NCI-H748 treated with DMSO at 0.1 percent for 48 hours (cell line): ENCODE results near the gene ARHGEF39.

ENCODE experiments used
- DNase-seq: peaks from one replicate; lab custom pipeline; 2025; lab: John Stamatoyannopoulos, UW

The ARHGEF39 gene

DNA sequence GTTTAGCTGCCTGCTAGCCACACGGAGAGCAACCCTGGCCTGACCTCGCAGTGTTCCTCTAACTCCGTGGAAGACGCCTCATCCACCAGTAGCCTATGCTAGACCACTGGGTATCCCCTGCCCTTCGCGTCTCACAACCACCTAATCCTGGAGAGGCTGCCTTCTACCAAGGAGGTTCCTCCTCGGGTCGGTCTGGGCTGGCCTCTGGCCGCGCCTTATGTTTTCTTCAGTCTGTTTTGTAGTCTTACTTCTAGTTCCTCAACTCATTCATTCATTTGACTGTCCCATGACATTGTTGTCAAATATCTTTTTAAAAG, 26.3 kb upstream of the ARHGEF39 start:
- no peak for DNase-seq

DNA sequence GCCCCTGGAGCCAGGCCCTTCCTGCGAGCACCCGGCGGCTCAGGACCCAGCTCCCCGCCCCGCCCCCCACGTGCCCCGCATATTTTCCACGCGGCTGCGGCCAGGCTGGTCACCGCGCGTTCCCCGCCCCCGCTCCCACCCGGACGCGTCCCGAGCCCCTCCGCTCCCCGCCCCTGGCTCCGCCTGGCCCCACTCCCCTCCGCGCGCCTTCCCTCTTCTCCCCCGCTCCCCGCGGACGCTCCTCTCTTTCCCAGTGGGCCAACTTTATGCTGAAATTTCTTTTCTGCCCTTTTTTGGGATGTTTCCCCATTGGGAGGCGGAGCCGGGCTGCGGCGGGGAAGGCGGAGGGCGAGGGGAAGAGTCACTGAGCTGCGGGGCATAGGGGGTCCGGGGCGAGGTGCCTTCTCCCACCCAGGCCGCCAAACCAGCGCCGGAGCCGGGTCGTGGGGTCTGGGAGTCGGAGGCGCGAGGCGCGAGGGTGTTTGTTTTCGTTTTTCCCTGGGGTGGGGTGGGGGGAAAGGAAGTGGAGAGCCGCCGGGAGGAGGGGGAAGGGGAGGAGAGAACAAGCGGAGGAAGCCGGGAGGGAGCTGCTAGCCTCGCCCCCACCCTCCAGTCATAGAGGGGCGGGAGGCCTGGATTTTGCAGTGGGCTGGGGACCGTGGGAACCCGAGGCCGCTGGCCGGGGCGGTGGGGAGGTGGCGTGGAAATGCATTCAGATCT, 25.8 kb upstream of the ARHGEF39 start:
- no peak for DNase-seq

DNA sequence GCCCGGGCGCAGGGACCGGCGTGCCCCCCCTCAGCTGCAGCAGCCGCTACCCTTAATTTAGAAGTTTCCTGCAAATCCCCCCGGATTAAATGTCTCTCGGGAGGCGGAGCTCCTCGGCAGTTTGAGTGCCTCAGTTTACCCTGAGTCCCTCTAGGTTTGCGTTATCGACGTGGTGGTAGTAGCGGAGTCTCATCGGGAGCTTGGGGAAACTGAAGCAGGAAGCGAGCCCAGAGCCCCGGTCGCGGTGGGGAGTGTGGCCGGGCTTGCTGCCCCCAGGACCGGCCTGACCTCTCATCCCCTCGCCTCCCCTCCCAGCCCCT, 25.3 kb upstream of the ARHGEF39 start:
- DNase-seq: no peak

DNA sequence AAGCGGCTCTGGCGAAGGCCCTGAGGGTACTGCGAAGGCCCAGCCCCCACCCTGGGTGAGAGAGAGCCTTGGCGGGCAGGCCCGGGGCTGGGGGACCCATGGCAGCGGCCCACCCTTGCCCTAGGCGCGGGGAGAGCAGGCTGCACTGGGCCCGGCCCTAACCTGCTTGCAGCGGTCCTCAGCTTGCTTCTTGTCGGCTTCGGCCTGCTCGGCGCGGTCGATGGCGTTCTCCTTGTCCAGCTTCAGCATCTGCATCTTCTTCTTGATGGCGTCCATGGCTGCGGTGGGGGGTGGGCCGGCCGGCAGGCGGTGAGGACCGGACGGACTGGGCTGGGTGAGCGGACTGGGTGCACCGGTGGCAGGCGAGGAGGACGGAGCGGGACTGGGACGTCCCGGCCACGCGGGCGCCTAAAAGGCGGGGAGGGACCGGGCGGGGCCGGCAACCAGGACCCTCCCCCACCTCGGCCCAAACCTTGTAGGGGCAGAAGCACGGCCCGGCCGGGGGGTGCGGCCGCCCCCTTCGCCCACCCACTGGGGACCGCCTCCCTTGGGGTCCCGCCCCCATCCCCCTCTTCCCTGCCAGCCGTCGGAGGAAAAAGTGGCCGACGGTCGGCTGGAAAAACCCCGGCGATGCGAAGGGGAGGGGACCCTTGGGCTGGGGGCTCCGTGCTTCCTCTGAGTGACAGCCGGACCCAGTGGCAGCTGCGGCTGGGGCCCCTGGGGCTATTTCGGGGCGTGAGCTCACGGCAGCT, 24.7 kb upstream of the ARHGEF39 start, which contains the start of gene TPM2:
Gene TPM2 (minus strand): TSS at position 384 of the 752 bp plus-strand sequence. CDS start 108 bp downstream, at position 276.
- no peak for DNase-seq

DNA sequence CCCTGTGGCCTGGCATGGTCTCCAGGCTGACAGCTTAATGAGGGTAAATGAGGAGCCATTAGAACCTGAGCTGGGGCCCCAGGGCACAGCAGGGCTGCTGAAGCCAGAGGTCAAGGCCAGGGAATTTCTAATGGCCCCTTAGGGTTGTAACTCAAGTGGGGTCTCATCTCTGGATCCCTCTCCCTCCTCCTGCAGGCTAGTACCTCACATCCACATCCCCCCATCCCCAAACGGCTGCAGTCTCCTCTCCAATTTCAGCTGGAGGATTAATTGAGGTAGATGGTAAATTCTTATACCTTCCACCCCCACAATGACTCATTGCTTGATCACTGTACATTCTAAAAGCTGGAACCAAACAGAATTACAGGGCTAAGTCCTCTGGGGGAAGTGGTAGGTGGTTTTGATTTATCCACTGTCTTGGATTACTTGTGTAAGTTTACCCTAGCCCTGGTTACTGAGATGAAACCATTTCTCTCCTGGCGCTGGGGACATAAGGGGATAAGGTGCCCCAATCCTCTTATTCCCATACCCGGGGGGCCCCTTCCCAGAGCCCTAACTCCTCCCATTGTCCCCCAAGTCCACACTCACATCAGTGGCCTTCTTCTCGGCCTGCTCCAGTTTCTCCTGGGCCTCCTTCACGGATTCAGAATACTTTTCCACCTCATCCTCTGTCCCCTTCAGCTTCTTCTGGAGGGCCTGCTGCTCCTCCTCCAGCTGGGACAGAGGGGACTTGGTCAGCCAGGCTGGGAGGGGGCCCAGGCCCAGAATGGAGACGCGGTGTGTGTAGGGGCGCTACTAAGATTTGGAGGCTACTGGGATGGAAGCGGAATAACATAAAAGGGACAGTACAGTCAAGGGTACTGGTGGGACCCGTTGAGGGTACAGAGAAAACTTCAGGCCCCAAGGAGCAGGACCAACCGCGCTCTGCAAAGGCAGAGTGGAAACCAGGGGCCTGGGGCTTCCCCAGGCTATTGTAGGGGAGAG, 23.9 kb upstream of the ARHGEF39 start:
- no peak for DNase-seq

DNA sequence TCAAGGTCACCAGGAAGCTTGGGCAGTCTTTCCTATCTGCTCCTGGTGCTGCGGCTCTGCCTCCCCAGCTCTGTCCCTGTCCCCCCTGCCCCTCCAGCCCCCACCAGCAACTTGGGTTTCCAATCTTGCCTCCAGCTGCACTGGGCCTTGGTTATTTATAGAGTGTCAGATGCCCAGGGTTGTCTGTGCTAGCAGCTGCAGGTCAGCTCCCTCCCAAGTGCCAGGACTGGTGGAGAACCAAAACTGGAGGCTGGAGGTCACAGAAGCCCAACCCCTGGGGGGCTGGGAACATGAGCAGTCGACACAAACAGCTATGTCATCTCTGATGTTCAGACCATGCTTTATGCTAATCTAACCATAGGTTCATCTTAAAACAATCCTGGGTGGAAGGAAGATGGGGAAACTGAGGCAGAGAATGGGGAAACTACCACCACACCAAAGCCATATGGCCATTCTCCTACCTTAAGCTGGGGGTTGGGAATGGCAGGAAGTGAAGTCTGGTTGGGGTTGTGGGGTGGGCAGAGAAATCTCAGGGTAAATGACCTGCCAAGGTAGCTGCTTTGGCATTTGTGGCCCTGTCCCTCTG, 23.1 kb upstream of the ARHGEF39 start:
- no peak for DNase-seq

DNA sequence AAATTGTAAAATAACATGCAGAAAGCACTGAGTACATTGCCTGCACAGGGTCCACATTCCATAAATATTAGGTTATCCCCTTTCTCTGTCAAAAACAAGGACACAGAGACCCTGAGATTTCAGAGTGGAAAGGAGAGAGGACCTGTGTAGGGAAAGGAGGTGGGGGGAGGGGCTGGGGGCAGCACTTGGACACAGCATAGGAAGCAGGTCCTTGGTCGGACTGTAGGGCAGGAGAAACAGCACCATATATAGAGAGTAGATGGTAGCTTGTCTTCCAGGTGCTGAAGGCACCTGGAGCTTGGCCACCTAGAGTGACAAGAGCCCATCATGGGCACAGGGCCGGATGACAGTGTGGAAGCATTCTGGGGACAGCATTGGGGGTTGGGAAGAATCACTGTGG, 22.3 kb upstream of the ARHGEF39 start:
- DNase-seq: no peak

DNA sequence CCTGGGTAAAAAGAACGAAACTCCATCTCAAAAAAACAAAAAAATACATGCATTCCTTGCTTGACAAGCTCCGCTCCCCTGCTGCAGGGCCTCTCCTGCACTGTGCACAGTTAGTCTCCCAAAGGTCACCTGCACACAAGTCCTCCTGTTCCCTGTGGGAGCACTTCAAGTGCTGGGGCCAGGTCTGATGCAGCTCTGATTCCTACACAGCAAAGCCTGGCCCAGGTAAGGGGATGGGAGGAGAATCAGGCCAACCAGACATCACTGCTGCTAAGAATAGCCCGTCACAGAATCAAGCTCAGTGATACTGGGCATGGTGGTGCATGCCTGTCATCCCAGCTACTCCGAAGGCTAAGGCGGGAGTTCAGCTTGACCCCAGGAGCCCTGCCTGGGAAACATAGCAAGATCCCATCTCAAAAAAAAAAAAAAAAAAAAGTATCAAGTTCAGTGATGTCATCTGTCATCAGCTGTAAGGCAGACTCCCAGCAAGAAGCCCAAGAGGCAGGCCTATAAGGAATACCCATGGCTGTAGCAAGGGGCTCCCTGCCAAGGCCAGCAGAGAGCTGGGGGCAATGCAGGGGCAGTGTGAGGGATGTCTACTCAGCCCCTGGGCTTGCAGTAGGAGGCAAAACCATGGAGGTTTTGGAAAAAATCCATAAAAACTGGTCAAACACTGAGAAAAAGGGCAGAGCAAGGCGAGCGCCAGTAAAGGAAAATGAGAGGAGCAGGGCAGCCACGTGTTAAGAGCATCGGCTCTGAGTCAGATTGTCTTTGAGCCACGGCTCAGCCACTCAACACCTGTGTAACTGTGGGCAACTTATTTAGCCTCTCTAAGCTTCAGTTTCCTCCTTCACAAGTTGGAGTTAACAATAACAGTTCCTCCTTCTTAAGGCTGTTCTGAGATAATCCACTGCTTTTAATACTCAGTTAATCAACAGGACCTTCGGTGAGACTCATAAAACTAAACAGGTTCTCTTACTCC, 21.5 kb upstream of the ARHGEF39 start:
- no peak for DNase-seq

DNA sequence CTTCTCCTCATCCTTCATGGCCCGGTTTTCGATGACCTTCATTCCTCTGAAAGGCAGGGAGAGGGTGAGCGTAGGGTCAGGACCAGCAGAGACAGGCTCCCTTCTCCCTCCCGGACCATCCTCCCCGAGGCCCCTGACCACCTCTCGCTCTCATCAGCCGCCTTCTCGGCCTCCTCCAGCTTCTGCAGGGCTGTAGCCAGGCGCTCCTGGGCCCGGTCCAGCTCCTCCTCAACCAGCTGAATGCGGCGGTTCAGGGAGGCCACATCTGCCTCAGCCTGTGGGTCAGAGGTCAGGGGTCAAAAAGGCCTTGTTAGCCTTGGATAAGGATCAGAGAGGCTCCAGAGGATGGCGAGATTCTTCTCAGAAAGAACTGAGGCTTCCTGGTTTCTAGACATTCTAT, 20.5 kb upstream of the ARHGEF39 start:
- DNase-seq: no peak

DNA sequence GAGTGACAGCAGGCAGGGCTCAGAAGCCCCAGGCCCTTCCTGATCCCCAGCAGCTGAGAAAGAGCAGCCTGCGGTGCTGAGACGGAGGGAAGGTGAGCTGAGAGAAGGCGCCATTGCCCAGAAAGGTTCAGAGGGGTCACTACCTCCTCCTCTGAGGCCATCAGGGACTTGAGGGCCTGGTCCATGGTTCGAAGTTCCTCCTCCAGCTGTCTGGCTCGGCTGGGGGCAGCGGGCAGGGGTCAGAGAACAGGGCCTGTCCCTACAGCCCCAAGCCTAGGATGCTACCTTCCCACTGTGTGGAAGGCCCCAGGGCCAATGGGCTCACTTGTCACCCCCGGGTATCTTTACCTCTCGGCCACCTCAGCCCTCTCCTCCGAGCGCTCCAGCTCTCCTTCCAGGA, 19.9 kb upstream of the ARHGEF39 start:
- DNase-seq: no peak

DNA sequence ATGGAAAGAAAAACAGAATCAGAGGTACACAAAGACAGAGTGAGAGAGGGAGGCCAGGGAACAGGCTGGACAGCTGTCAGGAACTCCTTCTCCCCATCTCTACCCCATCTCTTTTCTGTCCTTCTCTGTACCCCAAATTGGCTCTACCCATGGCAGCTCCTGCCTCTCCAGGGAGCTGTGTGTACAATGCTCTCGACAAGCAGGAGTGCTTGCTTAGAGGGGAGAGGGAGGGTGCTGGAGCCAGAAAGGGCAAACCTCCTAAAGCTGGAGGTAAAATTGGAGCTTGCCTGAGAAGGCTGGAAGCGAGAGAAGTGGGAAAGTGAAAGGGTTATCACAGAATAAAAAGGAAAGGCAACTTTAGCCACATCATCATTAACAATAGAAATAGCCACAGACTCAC, 18.3 kb upstream of the ARHGEF39 start:
- DNase-seq: no peak

DNA sequence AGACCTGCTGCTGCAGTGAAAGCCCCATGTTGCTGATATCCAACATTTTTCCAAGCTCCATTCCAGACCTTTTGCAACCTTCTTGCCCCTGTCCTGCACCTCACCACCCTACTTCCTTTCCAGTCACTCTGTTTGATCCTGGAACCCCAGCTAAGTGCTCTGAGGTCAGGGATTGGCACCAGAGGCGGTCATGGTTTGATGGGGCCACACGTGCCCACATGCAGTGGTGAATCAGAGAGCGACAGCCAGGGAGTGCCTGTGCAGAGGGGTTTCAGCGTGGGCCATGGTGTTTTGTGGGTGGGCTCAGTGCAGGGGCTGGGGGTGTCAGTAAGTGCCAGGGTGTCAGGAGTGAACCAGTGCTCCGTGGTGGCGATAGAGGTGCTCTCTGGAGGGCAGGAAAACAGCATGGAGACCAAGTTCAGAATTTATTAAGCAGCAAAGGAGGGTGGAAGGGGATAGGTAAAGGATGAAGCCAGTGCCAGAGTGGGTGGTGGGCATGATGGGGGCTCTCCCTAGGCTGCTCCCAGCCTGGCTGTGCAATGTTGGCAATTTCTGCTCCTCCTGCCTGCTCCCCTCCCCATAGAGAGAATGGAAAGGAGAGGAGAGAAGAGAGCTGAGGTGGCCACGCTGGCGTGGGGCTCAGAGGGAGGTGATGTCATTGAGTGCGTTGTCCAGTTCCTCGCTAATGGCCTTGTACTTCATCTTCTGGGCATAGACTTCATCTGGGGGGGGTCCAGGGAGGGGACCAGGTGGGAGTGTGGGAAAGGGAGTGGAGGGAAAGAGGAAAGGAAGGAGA, 17.7 kb upstream of the ARHGEF39 start:
- no peak for DNase-seq

DNA sequence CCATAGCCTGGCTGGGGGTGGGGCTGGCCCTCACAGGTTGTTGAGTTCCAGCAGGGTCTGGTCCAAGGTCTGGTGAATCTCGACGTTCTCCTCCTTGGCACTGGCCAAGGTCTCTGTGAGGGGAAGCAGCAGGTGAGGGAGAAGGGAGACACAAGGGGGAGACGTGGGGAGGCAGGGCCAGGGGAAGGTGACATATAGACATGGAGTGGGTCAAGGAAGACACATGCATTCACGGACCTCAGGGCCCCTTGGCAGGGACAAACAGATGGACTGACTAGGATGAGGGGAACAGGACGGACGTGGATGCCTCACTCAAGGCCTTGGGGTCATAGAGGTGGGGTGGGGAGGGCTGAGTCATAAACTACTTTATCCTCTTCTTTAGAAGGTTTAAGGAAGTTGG, 17.1 kb upstream of the ARHGEF39 start:
- no peak for DNase-seq

DNA sequence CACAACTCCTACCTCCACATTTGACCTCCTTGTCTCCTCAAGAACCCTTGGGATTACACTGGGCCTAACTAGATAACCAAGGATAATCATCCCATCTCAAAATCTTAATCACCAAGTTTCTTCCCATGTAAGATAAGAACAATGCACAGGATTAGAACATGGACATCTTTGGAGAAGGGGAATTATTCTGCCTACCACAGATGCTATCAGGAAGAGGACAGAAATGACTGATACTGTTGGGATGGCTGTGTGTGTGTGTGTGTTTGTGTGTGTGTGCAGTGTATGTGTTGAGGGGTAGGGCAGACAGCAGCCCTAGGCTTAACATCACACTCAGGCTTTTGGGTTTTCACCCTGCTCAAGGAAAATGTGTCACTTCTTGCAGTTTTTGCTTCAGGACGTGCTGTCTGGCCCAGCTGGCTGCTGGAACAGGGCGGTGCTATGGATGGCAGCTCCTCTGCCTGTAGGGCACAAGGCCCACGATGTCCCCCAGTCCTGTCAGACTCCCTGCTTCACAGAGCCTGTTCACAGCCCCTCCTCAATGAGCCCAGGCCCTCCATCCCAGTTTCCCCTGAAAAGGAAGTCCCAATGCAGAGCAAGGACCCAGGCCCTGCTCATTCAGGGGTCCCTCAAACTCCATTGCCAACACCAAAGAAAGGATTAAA, 16.5 kb upstream of the ARHGEF39 start:
- no peak for DNase-seq

DNA sequence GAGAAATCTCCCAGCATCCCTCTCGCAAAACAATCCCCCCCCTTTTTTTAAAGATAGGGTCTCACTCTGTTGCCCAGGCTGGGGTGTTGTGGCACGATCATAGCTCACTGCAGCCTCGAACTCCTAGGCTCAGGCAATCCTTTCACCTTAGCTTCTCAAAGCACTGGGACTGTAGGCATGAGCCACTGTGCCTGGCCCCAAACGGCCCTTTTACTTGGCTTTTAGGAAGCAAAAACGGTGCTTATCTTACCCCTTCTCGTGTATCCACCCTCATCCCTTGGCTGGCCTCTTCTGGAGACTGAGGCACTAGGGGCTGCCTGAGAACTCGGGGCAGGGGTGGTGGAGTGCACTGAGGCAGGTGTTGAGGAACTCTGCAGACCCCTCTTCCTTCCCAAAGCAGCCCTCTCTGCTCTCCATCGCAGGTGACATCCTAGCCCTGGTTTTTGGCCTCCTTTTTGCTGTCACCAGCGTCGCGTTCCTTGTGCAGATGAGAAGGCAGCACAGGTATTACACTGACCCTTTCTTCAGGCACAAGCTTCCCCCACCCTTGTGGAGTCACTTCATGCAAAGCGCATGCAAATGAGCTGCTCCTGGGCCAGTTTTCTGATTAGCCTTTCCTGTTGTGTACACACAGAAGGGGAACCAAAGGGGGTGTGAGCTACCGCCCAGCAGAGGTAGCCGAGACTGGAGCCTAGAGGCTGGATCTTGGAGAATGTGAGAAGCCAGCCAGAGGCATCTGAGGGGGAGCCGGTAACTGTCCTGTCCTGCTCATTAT, 15.5 kb upstream of the ARHGEF39 start:
- no peak for DNase-seq

DNA sequence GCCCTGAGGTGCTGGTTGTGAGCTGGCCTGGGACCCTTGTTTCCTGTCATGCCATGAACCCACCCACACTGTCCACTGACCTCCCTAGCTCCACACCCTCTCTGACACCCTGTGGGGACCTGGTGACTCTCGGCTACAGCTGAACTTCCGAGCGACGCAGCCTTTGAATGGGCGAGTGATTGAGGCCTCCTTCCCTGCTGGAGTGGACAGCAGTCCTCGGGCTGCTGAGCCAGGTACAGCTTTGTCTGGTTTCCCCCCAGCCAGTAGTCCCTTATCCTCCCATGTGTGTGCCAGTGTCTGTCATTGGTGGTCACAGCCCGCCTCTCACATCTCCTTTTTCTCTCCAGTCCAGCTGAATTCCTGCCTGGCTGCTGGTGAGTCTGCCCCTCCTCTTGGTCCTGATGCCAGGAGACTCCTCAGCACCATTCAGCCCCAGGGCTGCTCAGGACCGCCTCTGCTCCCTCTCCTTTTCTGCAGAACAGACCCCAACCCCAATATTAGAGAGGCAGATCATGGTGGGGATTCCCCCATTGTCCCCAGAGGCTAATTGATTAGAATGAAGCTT, 14.9 kb upstream of the ARHGEF39 start:
- DNase-seq: no peak

DNA sequence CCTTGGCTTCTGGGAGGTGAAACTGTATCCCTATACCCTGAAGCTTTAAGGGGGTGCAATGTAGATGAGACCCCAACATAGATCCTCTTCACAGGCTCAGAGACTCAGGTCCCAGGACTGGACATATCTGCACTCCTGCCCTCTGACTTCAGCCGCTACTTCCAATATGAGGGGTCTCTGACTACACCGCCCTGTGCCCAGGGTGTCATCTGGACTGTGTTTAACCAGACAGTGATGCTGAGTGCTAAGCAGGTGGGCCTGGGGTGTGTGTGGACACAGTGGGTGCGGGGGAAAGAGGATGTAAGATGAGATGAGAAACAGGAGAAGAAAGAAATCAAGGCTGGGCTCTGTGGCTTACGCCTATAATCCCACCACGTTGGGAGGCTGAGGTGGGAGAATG, 14.1 kb upstream of the ARHGEF39 start:
- DNase-seq: no peak

DNA sequence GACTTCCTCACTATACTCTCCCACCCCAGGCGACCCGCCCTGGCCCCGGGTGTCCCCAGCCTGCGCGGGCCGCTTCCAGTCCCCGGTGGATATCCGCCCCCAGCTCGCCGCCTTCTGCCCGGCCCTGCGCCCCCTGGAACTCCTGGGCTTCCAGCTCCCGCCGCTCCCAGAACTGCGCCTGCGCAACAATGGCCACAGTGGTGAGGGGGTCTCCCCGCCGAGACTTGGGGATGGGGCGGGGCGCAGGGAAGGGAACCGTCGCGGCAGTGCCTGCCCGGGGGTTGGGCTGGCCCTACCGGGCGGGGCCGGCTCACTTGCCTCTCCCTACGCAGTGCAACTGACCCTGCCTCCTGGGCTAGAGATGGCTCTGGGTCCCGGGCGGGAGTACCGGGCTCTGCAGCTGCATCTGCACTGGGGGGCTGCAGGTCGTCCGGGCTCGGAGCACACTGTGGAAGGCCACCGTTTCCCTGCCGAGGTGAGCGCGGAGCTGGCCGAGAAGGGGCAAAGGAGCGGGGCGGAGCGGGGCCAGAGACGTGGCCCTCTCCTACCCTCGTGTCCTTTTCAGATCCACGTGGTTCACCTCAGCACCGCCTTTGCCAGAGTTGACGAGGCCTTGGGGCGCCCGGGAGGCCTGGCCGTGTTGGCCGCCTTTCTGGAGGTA, 10.9 kb upstream of the ARHGEF39 start:
- no peak for DNase-seq
